Effector memory CD8-positive, alpha-beta T cell (primary cell): ENCODE data around the gene ZNF516.

ENCODE experiments used
- ATAC-seq: fragments of 150-1000 bp; cut with Tn5 transposase; replicated peaks from 2 replicates; pipeline ENCODE4 v1.10.0; 2021; ENCODE audit warnings: mild to moderate bottlenecking, moderate library complexity
- DNase-seq, 3 experiments: peaks; one replicate each; pipeline ENCODE4 v3.0.0; 2021
- H3K27ac Mint-ChIP-seq, 2 donors: one replicate each; pipeline ENCODE4 v1.8.0; 2022; ENCODE audit warnings: mild to moderate bottlenecking in 2 of 2, mixed read lengths in 2 of 2, moderate library complexity in 2 of 2
- H3K27me3 Mint-ChIP-seq, 2 donors: one replicate each; pipeline ENCODE4 v1.8.0; 2022; ENCODE audit warnings: mixed read lengths in 2 of 2
- H3K36me3 Mint-ChIP-seq: one replicate; pipeline ENCODE4 v1.8.0; 2022; ENCODE audit warnings: mild to moderate bottlenecking, moderate library complexity, mixed read lengths; ENCODE audit not compliant: insufficient read depth
- H3K4me1 Mint-ChIP-seq, 2 donors: one replicate each; pipeline ENCODE4 v1.8.0; 2022; ENCODE audit warnings: low read depth in 2 of 2, mixed read lengths in 2 of 2
- H3K4me3 Mint-ChIP-seq, 2 donors: one replicate each; pipeline ENCODE4 v1.8.0; 2022; ENCODE audit warnings: mild to moderate bottlenecking in 2 of 2, mixed read lengths in 2 of 2, moderate library complexity in 2 of 2
- H3K9me3 Mint-ChIP-seq, 2 donors: one replicate each; pipeline ENCODE4 v1.8.0; 2022; ENCODE audit warnings: mixed read lengths in 2 of 2

Gene ZNF516

DNA sequence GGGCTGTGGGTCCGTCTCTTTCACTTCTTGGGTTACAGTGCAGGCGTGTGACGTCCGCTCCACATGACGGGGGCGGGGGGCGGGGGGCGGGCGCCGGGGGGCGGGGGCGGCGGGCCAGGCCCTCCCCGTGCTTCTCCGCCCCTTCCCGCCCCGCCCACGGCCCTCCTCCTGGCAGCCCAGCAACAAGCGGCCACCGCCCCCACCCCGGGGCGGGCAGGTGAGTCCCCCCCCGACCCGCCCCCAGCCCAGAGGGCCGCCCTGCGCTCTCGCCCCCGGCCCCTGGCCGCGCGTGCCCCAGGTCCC lies 3.6 kb downstream of the ZNF516 start:
- no peaks in the 10 kb centered on the region for H3K9me3 Mint-ChIP-seq
- peak overlapping the region; percentile 83 to 90 for H3K4me3 Mint-ChIP-seq
- peak in 1 of 3 experiments; percentile 24 for DNase-seq
- peaks cover 74 to 77% of the 10 kb centered on the region in 2 donors for H3K27me3 Mint-ChIP-seq
- peaks cover 17% of the 10 kb centered on the region for H3K36me3 Mint-ChIP-seq
- peak overlapping the region in 1 of 2 donors; percentile 90 for H3K27ac Mint-ChIP-seq
- peaks cover 27 to 32% of the 10 kb centered on the region in 2 donors for H3K4me1 Mint-ChIP-seq
- peak; percentile 42 for ATAC-seq

DNA sequence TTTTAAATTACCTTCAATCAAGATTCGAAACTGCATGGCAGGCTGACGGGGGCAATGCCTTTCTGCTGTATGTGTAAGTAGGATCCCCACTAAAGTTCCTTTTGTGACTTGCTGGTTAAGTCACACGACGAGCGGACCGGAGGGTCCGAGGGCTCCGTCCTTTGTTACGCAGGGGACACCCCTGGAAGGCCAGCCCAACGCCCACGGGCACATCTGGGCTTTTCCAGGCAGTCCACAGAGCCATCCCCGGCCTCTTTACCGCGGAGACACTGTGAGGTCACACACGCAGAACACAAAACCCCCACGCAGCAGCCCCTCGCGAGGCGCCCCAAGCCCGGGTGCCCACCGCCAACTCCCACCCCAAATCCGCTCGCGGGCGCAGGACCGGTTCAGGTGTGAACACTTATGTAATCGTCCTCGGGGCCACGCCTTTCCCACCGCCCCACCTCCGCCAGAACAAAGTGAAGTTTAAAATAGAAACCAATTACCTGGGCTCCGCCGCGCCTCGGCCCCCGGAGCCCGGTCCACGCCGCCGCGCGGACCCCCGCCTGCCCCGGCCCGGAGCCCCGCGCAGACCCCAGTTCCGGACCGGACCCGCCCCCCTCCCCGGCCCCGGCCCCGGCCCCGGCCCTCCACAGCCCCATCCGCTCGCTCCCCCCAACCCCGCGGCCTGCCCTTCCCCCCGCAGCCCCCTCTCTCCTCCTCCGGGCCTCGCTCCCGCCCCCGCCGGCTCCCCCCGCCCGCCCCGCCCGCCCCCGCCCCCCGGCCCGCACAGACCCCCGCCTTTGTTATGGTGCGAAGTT lies 4.2 kb downstream of the ZNF516 start:
- H3K4me3 Mint-ChIP-seq: peak overlapping the region; percentile 87 to 90
- H3K4me1 Mint-ChIP-seq: peaks cover 25 to 32% of the 10 kb centered on the region in 2 donors
- peak overlapping the region in 1 of 2 donors; percentile 90 for H3K27ac Mint-ChIP-seq
- ATAC-seq (peak; percentile 52), DNase-seq (peak in 2 of 3 experiments; percentile 52 to 56)
- H3K36me3 Mint-ChIP-seq: peaks cover 14% of the 10 kb centered on the region
- H3K9me3 Mint-ChIP-seq: no peaks in the 10 kb centered on the region
- H3K27me3 Mint-ChIP-seq: peaks cover 79 to 82% of the 10 kb centered on the region in 2 donors

GRCh38 chr18:76490033-76490432 lies 5.0 kb downstream of the ZNF516 start:
- peaks cover 14% of the 10 kb centered on the region for H3K36me3 Mint-ChIP-seq

GRCh38 chr18:76489081-76489480 lies 6.0 kb downstream of the ZNF516 start:
- peaks cover 86 to 89% of the 10 kb centered on the region in 2 donors for H3K27me3 Mint-ChIP-seq

More at GRCh38 chr18:76490033-76490432, 5.0 kb downstream of the ZNF516 start:
- Mint-ChIP-seq H3K27ac (peak overlapping the region in 1 of 2 donors; percentile 90), H3K4me1 (peaks cover 23 to 29% of the 10 kb centered on the region in 2 donors), H3K4me3 (peak overlapping the region; percentile 87 to 90), H3K27me3 (peaks cover 82 to 84% of the 10 kb centered on the region in 2 donors), H3K9me3 (no peaks in the 10 kb centered on the region)
- ATAC-seq: no peak
- no peak for DNase-seq

DNA sequence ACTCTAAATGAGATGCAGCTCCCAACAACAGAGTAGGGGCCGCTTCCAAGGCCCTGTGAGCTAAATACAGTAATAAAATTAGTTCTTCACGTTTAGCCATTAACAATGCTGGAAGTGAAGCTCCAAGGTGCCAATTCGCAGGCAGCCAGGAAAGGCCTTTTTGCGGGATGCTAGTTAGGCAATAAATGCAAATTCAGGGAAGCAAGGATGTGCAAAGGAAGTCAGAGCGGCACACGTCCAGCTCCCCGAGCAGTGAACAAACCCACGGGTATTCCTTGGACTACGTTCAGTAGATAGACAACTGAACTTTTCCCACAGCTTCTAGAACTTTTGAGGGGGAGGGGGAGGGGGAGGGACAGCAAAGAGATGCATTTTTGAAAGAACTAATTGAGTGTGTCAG lies 6.9 kb downstream of the ZNF516 start:
- Mint-ChIP-seq H3K27me3 (peaks cover 86 to 89% of the 10 kb centered on the region in 2 donors), H3K4me3 (no peak overlapping the region), H3K36me3 (peaks cover 11% of the 10 kb centered on the region), H3K9me3 (no peaks in the 10 kb centered on the region), H3K27ac (no peak overlapping the region), H3K4me1 (peaks cover 17 to 23% of the 10 kb centered on the region in 2 donors)
- ATAC-seq (no peak), DNase-seq (no peak)

More at GRCh38 chr18:76489081-76489480, 6.0 kb downstream of the ZNF516 start:
- Mint-ChIP-seq H3K36me3 (peaks cover 11% of the 10 kb centered on the region), H3K27ac (no peak overlapping the region), H3K9me3 (no peaks in the 10 kb centered on the region), H3K4me1 (peaks cover 20 to 29% of the 10 kb centered on the region in 2 donors), H3K4me3 (no peak overlapping the region)
- ATAC-seq (no peak), DNase-seq (no peak)

GRCh38 chr18:76487782-76488181 lies 7.3 kb downstream of the ZNF516 start:
- Mint-ChIP-seq H3K4me1 (peaks cover 17 to 19% of the 10 kb centered on the region in 2 donors), H3K36me3 (peaks cover 11% of the 10 kb centered on the region), H3K9me3 (no peaks in the 10 kb centered on the region), H3K27ac (no peak overlapping the region), H3K27me3 (peaks cover 83 to 88% of the 10 kb centered on the region in 2 donors), H3K4me3 (no peak overlapping the region)
- no peak for ATAC-seq
- no peak for DNase-seq

GRCh38 chr18:76487070-76487469 lies 8.0 kb downstream of the ZNF516 start:
- Mint-ChIP-seq H3K27ac (no peak overlapping the region), H3K36me3 (peaks cover 8% of the 10 kb centered on the region), H3K27me3 (peaks cover 83 to 86% of the 10 kb centered on the region in 2 donors), H3K4me3 (no peak overlapping the region), H3K4me1 (peaks cover 12% of the 10 kb centered on the region in 2 donors), H3K9me3 (no peaks in the 10 kb centered on the region)
- DNase-seq (no peak), ATAC-seq (no peak)

DNA sequence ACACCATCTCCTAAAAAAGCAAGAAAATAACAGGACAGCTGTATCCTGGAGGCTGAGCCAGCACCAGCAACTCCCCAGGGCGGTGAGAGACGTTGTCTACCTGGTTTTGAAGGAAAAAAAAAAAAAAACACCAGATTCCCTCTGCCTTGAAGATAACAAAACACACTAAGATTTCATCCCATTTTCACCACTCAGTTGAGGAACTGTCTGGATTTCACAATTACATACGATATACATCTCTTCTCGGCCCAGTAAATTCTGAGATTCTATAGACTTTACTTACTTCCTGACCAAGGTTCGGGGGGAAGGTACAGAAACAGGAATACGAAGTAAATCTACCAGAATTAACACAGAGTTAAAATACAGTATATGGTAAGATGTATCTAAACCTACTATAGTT lies 8.5 kb downstream of the ZNF516 start:
- Mint-ChIP-seq H3K4me1 (peaks cover 7 to 11% of the 10 kb centered on the region in 2 donors), H3K36me3 (peaks cover 8% of the 10 kb centered on the region), H3K27me3 (peaks cover 81 to 82% of the 10 kb centered on the region in 2 donors), H3K27ac (no peak overlapping the region), H3K4me3 (no peak overlapping the region), H3K9me3 (no peaks in the 10 kb centered on the region)
- DNase-seq (no peak), ATAC-seq (no peak)

- no peak overlapping the region for H3K4me3 Mint-ChIP-seq
Measured at GRCh38 chr18:76486038-76486437, 9.0 kb downstream of the ZNF516 start.

GRCh38 chr18:76484749-76485387 lies 10.2 kb downstream of the ZNF516 start:
- H3K4me1 Mint-ChIP-seq: peaks cover 0 to 3% of the 10 kb centered on the region in 2 donors
- peaks cover 2% of the 10 kb centered on the region for H3K36me3 Mint-ChIP-seq
- no peak overlapping the region for H3K27ac Mint-ChIP-seq
- peaks cover 69 to 72% of the 10 kb centered on the region in 2 donors for H3K27me3 Mint-ChIP-seq
- H3K4me3 Mint-ChIP-seq: no peak overlapping the region
- ATAC-seq: no peak
- H3K9me3 Mint-ChIP-seq: no peaks in the 10 kb centered on the region
- no peak for DNase-seq

More at GRCh38 chr18:76486038-76486437, 9.0 kb downstream of the ZNF516 start:
- Mint-ChIP-seq H3K27ac (no peak overlapping the region), H3K36me3 (peaks cover 8% of the 10 kb centered on the region), H3K9me3 (no peaks in the 10 kb centered on the region), H3K4me1 (peaks cover 7 to 11% of the 10 kb centered on the region in 2 donors), H3K27me3 (peaks cover 81 to 82% of the 10 kb centered on the region in 2 donors)
- DNase-seq (no peak), ATAC-seq (no peak)

- Mint-ChIP-seq H3K27ac (no peak overlapping the region), H3K4me1 (peaks cover 0 to 3% of the 10 kb centered on the region in 2 donors), H3K4me3 (no peak overlapping the region), H3K9me3 (no peaks in the 10 kb centered on the region), H3K27me3 (peaks cover 60 to 61% of the 10 kb centered on the region in 2 donors), H3K36me3 (peaks cover 2% of the 10 kb centered on the region)
- DNase-seq: no peak
- no peak for ATAC-seq
Measured at GRCh38 chr18:76483780-76484179, 11.3 kb downstream of the ZNF516 start.

DNA sequence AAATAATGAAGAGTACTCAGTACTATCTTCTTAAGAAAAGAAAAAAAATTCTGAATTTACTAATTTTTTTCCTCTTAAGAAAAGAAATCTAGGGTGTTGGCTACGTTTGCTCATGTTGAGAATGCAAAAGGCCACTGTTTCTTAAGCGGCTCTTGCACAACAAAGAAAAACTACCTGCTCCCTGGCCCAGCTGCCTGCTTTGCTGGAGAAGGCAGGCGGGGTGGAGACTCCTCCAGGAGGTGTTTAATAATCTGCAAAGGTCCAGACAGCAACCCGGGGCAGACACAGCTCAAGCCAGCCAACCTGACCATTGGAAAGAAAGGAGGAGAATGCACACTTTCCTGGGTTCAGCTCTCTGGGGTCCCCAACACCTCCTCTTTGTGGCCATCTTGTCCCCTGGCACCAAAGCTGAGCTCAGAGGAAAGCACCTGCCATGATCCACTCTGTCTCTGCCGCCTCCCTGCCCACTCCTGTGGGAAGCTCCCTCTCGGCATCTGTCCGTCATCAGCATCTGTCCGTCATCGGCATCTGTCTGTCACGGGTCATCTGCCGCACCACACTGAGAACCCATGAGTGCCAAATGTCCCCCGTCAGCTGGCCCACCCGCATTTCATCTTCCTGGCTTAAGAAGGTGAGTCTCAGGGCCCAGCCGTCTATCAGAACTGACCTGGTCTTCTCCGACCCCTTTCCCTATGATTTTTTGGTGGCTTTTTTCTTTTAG lies 11.9 kb downstream of the ZNF516 start:
- peaks cover 6% of the 10 kb centered on the region for H3K36me3 Mint-ChIP-seq
- H3K27me3 Mint-ChIP-seq: peaks cover 57 to 58% of the 10 kb centered on the region in 2 donors

DNA sequence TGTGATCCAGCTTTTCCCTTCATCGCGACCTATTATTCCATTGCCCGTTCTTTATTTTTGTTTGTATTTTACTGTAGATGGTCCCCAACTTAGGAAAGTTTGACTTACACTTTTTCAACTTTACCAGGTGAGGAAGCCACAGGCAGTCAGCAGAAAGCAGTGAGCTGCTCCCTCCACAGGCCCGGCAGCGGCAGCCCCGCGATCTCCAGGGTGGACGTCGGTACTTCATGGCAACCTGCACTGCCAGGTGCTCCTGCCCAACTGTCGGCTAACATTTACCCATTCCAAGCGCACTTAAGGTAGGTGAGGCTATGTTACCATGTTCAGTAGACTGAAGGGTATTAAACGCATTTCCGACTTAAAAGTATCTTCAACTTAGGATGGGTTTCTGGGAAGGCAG lies 12.8 kb downstream of the ZNF516 start:
- ATAC-seq: no peak
- no peak for DNase-seq
- peak overlapping the region in 1 of 2 donors; percentile 36 for H3K27ac Mint-ChIP-seq
- H3K36me3 Mint-ChIP-seq: peaks cover 4% of the 10 kb centered on the region
- H3K27me3 Mint-ChIP-seq: peaks cover 57 to 58% of the 10 kb centered on the region in 2 donors
- H3K4me1 Mint-ChIP-seq: peaks cover 0 to 5% of the 10 kb centered on the region in 2 donors
- H3K4me3 Mint-ChIP-seq: no peak overlapping the region
- no peaks in the 10 kb centered on the region for H3K9me3 Mint-ChIP-seq

More for the DNA sequence above, 11.9 kb downstream of the ZNF516 start:
- no peak overlapping the region for H3K27ac Mint-ChIP-seq
- no peak overlapping the region for H3K4me3 Mint-ChIP-seq
- H3K9me3 Mint-ChIP-seq: no peaks in the 10 kb centered on the region
- H3K4me1 Mint-ChIP-seq: peaks cover 0 to 3% of the 10 kb centered on the region in 2 donors
- ATAC-seq (no peak), DNase-seq (no peak)
